ENCODE data around the gene HIVEP3.

Gene HIVEP3

GRCh38 chr1:41850029-41850428, 68.7 kb downstream of the HIVEP3 start:
- H3K36me3 ChIP-seq (replicated peaks in 1 of 2; ENCODE audit: control insufficient read depth in 2 of 2, insufficient read depth in 2 of 2, low read length in 2 of 2) = no peaks in the 10 kb centered on the region
- no peak overlapping the region for H3K14ac ChIP-seq (ENCODE audit: low read length)
- no peak overlapping the region for H3K4me3 ChIP-seq (ENCODE audit: low read length in 2 of 2)
- H3K4me2 ChIP-seq (ENCODE audit: insufficient read depth, low read length, poor library complexity, severe bottlenecking) = no peak overlapping the region
- no peak overlapping the region for H4K8ac ChIP-seq (ENCODE audit: low read depth, low read length)
- H3K27me3 ChIP-seq (ENCODE audit: control insufficient read depth in 3 of 3, insufficient read depth in 3 of 3, low read depth in 1 of 3, low read length in 3 of 3) = peaks cover 0 to 3% (median 0%) of the 10 kb centered on the region in 3 experiments
- no peaks in the 10 kb centered on the region for H3K9me3 ChIP-seq (replicated peaks in 1 of 2; ENCODE audit: control insufficient read depth in 2 of 2, insufficient read depth in 1 of 2, low read depth in 1 of 2, low read length in 2 of 2)
- no peak overlapping the region for H2BK120ac ChIP-seq (ENCODE audit: low read depth, low read length)
- H2AK5ac ChIP-seq (ENCODE audit: low read depth, low read length) = no peak overlapping the region
- no peak overlapping the region for H2BK5ac ChIP-seq (ENCODE audit: low read length)
- H3K4ac ChIP-seq (ENCODE audit: low read length) = no peak overlapping the region
- no peak overlapping the region for H2BK12ac ChIP-seq (ENCODE audit: low read length)
- no peak overlapping the region for H3K23ac ChIP-seq (ENCODE audit: low read depth, low read length, poor library complexity)
- H3K79me1 ChIP-seq (ENCODE audit: low read depth, low read length) = no peaks in the 10 kb centered on the region
- H3K27ac ChIP-seq (replicated peaks; ENCODE audit: low read length) = no peak overlapping the region
- peaks cover 0 to 1% of the 10 kb centered on the region in 2 donors for H3K4me1 ChIP-seq (ENCODE audit: control insufficient read depth in 2 of 2, insufficient read depth in 1 of 2, low read depth in 1 of 2, low read length in 2 of 2)
- H2BK15ac ChIP-seq (ENCODE audit: low read length) = no peak overlapping the region
- no peak overlapping the region for H3K18ac ChIP-seq (ENCODE audit: low read length)
- no peak overlapping the region for H4K91ac ChIP-seq (ENCODE audit: low read depth, low read length, poor library complexity)
- no peak overlapping the region for H3K9ac ChIP-seq (ENCODE audit: low read depth, low read length, poor library complexity)
- H2AFZ ChIP-seq (ENCODE audit: low read length) = no peak overlapping the region
- no peak for DNase-seq (ENCODE audit: low spot score)
- no CpG with 5 or more reads among the region's 2 CpGs for WGBS, 2 donors (ENCODE audit: extremely low coverage in 2 of 2, insufficient read length in 2 of 2, insufficient replicate concordance in 1 of 2)

- no peak overlapping the region for H2BK120ac ChIP-seq (ENCODE audit: low read depth, low read length)
- H2BK5ac ChIP-seq (ENCODE audit: low read length) = no peak overlapping the region
- no peak overlapping the region for H3K27ac ChIP-seq (replicated peaks; ENCODE audit: low read length)
- H3K27me3 ChIP-seq (ENCODE audit: control insufficient read depth in 3 of 3, insufficient read depth in 3 of 3, low read depth in 1 of 3, low read length in 3 of 3) = peaks cover 0 to 3% (median 0%) of the 10 kb centered on the region in 3 experiments
- H3K4me2 ChIP-seq (ENCODE audit: insufficient read depth, low read length, poor library complexity, severe bottlenecking) = no peak overlapping the region
- no peak overlapping the region for H3K9ac ChIP-seq (ENCODE audit: low read depth, low read length, poor library complexity)
- no peak overlapping the region for H2AFZ ChIP-seq (ENCODE audit: low read length)
- H2BK12ac ChIP-seq (ENCODE audit: low read length) = no peak overlapping the region
- no peak overlapping the region for H3K4me3 ChIP-seq (ENCODE audit: low read length in 2 of 2)
- peaks cover 0 to 2% of the 10 kb centered on the region in 2 donors for H3K4me1 ChIP-seq (ENCODE audit: control insufficient read depth in 2 of 2, insufficient read depth in 1 of 2, low read depth in 1 of 2, low read length in 2 of 2)
- DNase-seq (ENCODE audit: low spot score) = no peak
- no peak overlapping the region for H3K14ac ChIP-seq (ENCODE audit: low read length)
- no peaks in the 10 kb centered on the region for H3K79me1 ChIP-seq (ENCODE audit: low read depth, low read length)
- no peak overlapping the region for H4K8ac ChIP-seq (ENCODE audit: low read depth, low read length)
- no peak overlapping the region for H2BK15ac ChIP-seq (ENCODE audit: low read length)
- H3K23ac ChIP-seq (ENCODE audit: low read depth, low read length, poor library complexity) = no peak overlapping the region
- H4K91ac ChIP-seq (ENCODE audit: low read depth, low read length, poor library complexity) = no peak overlapping the region
- H3K9me3 ChIP-seq (replicated peaks in 1 of 2; ENCODE audit: control insufficient read depth in 2 of 2, insufficient read depth in 1 of 2, low read depth in 1 of 2, low read length in 2 of 2) = no peaks in the 10 kb centered on the region
- H3K18ac ChIP-seq (ENCODE audit: low read length) = no peak overlapping the region
- no peak overlapping the region for H3K4ac ChIP-seq (ENCODE audit: low read length)
- H3K36me3 ChIP-seq (replicated peaks in 1 of 2; ENCODE audit: control insufficient read depth in 2 of 2, insufficient read depth in 2 of 2, low read length in 2 of 2) = no peaks in the 10 kb centered on the region
- WGBS, 2 donors (ENCODE audit: extremely low coverage in 2 of 2, insufficient read length in 2 of 2, insufficient replicate concordance in 1 of 2) = no CpG with 5 or more reads among the region's 4 CpGs
- no peak overlapping the region for H2AK5ac ChIP-seq (ENCODE audit: low read depth, low read length)
Observed at GRCh38 chr1:41849211-41849759, 69.4 kb downstream of the HIVEP3 start.

DNA sequence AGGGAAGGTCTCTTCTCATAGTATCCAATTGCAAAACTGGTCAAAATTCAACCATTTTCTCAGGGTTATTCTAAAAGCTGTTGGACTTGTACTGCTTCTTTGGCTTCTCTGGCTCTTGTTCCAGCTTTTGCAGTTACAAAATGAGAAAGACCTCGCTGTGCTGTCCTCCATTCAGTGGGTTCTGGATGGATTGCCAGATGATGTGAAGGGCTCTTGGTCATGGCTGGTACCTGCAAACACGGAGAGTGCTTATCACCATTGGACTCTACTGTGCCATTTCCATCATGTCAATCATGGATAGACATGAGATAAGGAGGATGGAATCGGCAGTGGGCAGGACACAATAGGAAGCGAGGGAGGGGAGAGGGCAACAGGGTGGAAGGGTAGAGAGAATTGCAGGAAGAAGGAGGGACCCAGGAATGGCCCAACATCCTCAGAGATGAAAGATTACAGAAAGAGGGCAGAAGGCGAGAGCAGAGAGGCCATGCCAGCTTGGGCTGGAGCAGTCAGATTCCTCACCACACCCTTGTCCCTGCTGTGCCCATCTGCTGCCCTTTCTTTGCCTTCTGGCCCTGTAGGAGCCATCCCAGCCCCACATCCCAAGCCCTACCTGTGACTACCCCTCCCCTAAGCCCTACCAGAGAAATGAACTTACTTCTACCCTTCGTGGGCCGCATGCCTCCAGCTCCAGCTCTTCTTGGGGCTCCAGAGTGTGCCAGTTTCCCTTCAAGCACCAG, 70.3 kb downstream of the HIVEP3 start:
- Histone ChIP-seq H3K4me2 (ENCODE audit: insufficient read depth, low read length, poor library complexity, severe bottlenecking) (no peak overlapping the region), H3K4ac (ENCODE audit: low read length) (no peak overlapping the region), H3K27me3 (ENCODE audit: control insufficient read depth in 3 of 3, insufficient read depth in 3 of 3, low read depth in 1 of 3, low read length in 3 of 3) (peaks cover 0 to 3% (median 0%) of the 10 kb centered on the region in 3 experiments), H3K18ac (ENCODE audit: low read length) (no peak overlapping the region), H3K9me3 (replicated peaks in 1 of 2; ENCODE audit: control insufficient read depth in 2 of 2, insufficient read depth in 1 of 2, low read depth in 1 of 2, low read length in 2 of 2) (no peaks in the 10 kb centered on the region), H3K27ac (replicated peaks; ENCODE audit: low read length) (no peak overlapping the region), H3K4me3 (ENCODE audit: low read length in 2 of 2) (peak overlapping the region in 1 of 2 donors; percentile 49), H4K91ac (ENCODE audit: low read depth, low read length, poor library complexity) (no peak overlapping the region), H2BK12ac (ENCODE audit: low read length) (no peak overlapping the region), H3K23ac (ENCODE audit: low read depth, low read length, poor library complexity) (no peak overlapping the region), H3K9ac (ENCODE audit: low read depth, low read length, poor library complexity) (no peak overlapping the region), H2AK5ac (ENCODE audit: low read depth, low read length) (no peak overlapping the region), H2BK120ac (ENCODE audit: low read depth, low read length) (no peak overlapping the region), H4K8ac (ENCODE audit: low read depth, low read length) (no peak overlapping the region), H3K36me3 (replicated peaks in 1 of 2; ENCODE audit: control insufficient read depth in 2 of 2, insufficient read depth in 2 of 2, low read length in 2 of 2) (no peaks in the 10 kb centered on the region), H2AFZ (ENCODE audit: low read length) (no peak overlapping the region), H2BK15ac (ENCODE audit: low read length) (no peak overlapping the region), H3K4me1 (ENCODE audit: control insufficient read depth in 2 of 2, insufficient read depth in 1 of 2, low read depth in 1 of 2, low read length in 2 of 2) (peaks cover 0 to 7% of the 10 kb centered on the region in 2 donors), H2BK5ac (ENCODE audit: low read length) (no peak overlapping the region), H3K14ac (ENCODE audit: low read length) (no peak overlapping the region), H3K79me1 (ENCODE audit: low read depth, low read length) (no peaks in the 10 kb centered on the region)
- no CpG with 5 or more reads among the region's 7 CpGs for WGBS, 2 donors (ENCODE audit: extremely low coverage in 2 of 2, insufficient read length in 2 of 2, insufficient replicate concordance in 1 of 2)
- no peak for DNase-seq (ENCODE audit: low spot score)

DNA sequence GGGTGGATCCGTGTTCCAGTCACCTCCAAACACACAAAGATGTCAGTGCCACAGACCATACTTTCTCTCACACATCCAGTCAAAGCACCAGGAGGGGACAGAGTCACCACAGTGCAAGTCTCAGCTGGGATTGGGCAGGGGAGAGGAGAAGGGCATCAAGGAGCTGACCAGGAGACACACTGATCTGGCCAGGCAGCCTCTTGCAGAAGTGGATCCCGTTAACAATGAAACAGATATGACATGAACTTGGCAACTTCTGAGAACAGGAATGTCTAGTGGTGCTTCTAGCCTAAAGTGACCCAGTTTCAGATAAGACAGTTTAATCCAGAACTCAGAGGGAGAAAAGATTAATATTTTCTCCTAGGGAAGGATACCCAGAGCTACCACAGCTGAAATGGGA, 71.0 kb downstream of the HIVEP3 start:
- H3K4ac ChIP-seq (ENCODE audit: low read length) = no peak overlapping the region
- H3K79me1 ChIP-seq (ENCODE audit: low read depth, low read length) = no peaks in the 10 kb centered on the region
- H2BK15ac ChIP-seq (ENCODE audit: low read length) = no peak overlapping the region
- peak overlapping the region; percentile 51 for H2AK5ac ChIP-seq (ENCODE audit: low read depth, low read length)
- H3K18ac ChIP-seq (ENCODE audit: low read length) = peak overlapping the region; percentile 62
- no peaks in the 10 kb centered on the region for H3K9me3 ChIP-seq (replicated peaks in 1 of 2; ENCODE audit: control insufficient read depth in 2 of 2, insufficient read depth in 1 of 2, low read depth in 1 of 2, low read length in 2 of 2)
- no peak overlapping the region for H2BK12ac ChIP-seq (ENCODE audit: low read length)
- H3K36me3 ChIP-seq (replicated peaks in 1 of 2; ENCODE audit: control insufficient read depth in 2 of 2, insufficient read depth in 2 of 2, low read length in 2 of 2) = no peaks in the 10 kb centered on the region
- no peak overlapping the region for H3K27ac ChIP-seq (replicated peaks; ENCODE audit: low read length)
- WGBS, 2 donors (ENCODE audit: extremely low coverage in 2 of 2, insufficient read length in 2 of 2, insufficient replicate concordance in 1 of 2) = no CpG with 5 or more reads among the region's 2 CpGs
- no peak overlapping the region for H2AFZ ChIP-seq (ENCODE audit: low read length)
- no peak overlapping the region for H2BK120ac ChIP-seq (ENCODE audit: low read depth, low read length)
- H3K4me3 ChIP-seq (ENCODE audit: low read length in 2 of 2) = peak overlapping the region in 1 of 2 donors; percentile 39
- no peak overlapping the region for H3K14ac ChIP-seq (ENCODE audit: low read length)
- H3K27me3 ChIP-seq (ENCODE audit: control insufficient read depth in 3 of 3, insufficient read depth in 3 of 3, low read depth in 1 of 3, low read length in 3 of 3) = peaks cover 0 to 2% (median 0%) of the 10 kb centered on the region in 3 experiments
- no peak overlapping the region for H3K23ac ChIP-seq (ENCODE audit: low read depth, low read length, poor library complexity)
- no peak overlapping the region for H4K91ac ChIP-seq (ENCODE audit: low read depth, low read length, poor library complexity)
- no peak for DNase-seq (ENCODE audit: low spot score)
- H4K8ac ChIP-seq (ENCODE audit: low read depth, low read length) = no peak overlapping the region
- H3K4me2 ChIP-seq (ENCODE audit: insufficient read depth, low read length, poor library complexity, severe bottlenecking) = no peak overlapping the region
- H2BK5ac ChIP-seq (ENCODE audit: low read length) = no peak overlapping the region
- peaks cover 6 to 10% of the 10 kb centered on the region in 2 donors for H3K4me1 ChIP-seq (ENCODE audit: control insufficient read depth in 2 of 2, insufficient read depth in 1 of 2, low read depth in 1 of 2, low read length in 2 of 2)
- H3K9ac ChIP-seq (ENCODE audit: low read depth, low read length, poor library complexity) = peak overlapping the region; percentile 7
